Gastroesophageal sphincter (tissue), 4 donors: ENCODE results near the gene PBOV1. TPM values are rescaled to one million over a fixed set of nuclear protein-coding genes. Genes with fewer than 3 reads are reported as not detected.

Experiments used
- ATAC-seq: fragments of 150-250 bp; one replicate; pipeline ENCODE4 v1.9.1; 2016; ENCODE audit warnings: mild to moderate bottlenecking, moderate library complexity
- H3K27ac ChIP-seq, 4 donors: fragments of 200-600 bp; sonication (generic) in 3 of 4; 1 replicate in 3 of 4; 2 replicates in 1 of 4; pipeline ENCODE4 v1.5.1; 2016 to 2019
- H3K27me3 ChIP-seq: fragments of 200-600 bp; sonication (generic); one replicate; pipeline ENCODE4 v1.5.1; 2019
- H3K36me3 ChIP-seq, 2 donors: fragments of 200-600 bp; sonication (generic); one replicate each; pipeline ENCODE4 v1.5.1; 2019; ENCODE audit warnings: control low read depth in 1 of 2
- H3K4me1 ChIP-seq, 3 donors: fragments of 200-600 bp; sonication (generic); 1 replicate in 2 of 3; 2 replicates in 1 of 3; pipeline ENCODE4 v1.5.1; 2016 to 2019; ENCODE audit warnings: control low read depth in 2 of 3
- H3K4me3 ChIP-seq, 2 donors: fragments of 200-600 bp; sonication (generic); one replicate each; pipeline ENCODE4 v1.5.1; 2019; ENCODE audit warnings: mild to moderate bottlenecking in 1 of 2, moderate library complexity in 1 of 2
- H3K9me3 ChIP-seq, 3 donors: fragments of 200-600 bp; sonication (generic); one replicate each; pipeline ENCODE4 v1.5.1; 2017 to 2019; ENCODE audit warnings: control low read depth in 2 of 3
- CTCF ChIP-seq, 4 experiments: fragments of 200-600 bp in 2 of 4; fragments of 450-650 bp in 2 of 4; sonication (generic) in 1 of 4; IDR thresholded peaks; one replicate each; pipeline ENCODE4 v1.5.1; 2017 to 2019; ENCODE audit warnings: antibody characterized with exemption in 4 of 4, mild to moderate bottlenecking in 2 of 4, moderate library complexity in 2 of 4
- EP300 ChIP-seq: sonication (generic); formaldehyde crosslinking; IDR thresholded peaks from one replicate; pipeline ENCODE4 v1.6.1; 2017; ENCODE audit warnings: antibody characterized with exemption, mild to moderate bottlenecking
- POLR2A ChIP-seq, 2 donors: fragments of 450-650 bp; IDR thresholded peaks; one replicate each; pipeline ENCODE4 v1.6.1; 2017; ENCODE audit warnings: antibody characterized with exemption in 2 of 2, mild to moderate bottlenecking in 2 of 2, moderate library complexity in 1 of 2
- POLR2AphosphoS5 ChIP-seq: sonication (generic); formaldehyde crosslinking; IDR thresholded peaks from one replicate; pipeline ENCODE4 v1.6.1; 2017; ENCODE audit warnings: antibody characterized with exemption
- WGBS, 2 donors: methylation state at CpG; one replicate each; pipeline ENCODE4 v1.1.5; 2018; ENCODE audit warnings: low coverage in 1 of 2; 5-methylcytosine and 5-hydroxymethylcytosine counted together
- total RNA-seq, 4 donors: library from RNA; depleted of rRNA; stranded (reverse); fragments of >200 nt; gene quantifications; one replicate each; pipeline ENCODE4 v1.1.0, GENCODE V29; 2016

PBOV1 gene
- total RNA-seq, 4 donors from 2014 or later = not detected

GRCh38 chr6:138245751-138246150 lies 27.5 kb upstream of the PBOV1 start:
- TF ChIP-seq CTCF (IDR thresholded peaks at IDR 0.05) (no peak), EP300 (no peak), POLR2A (IDR thresholded peaks at IDR 0.05) (no peak), POLR2AphosphoS5 (no peak)
- 67 to 89% methylated on average over 3 of the region's 3 CpGs for WGBS, 2 donors
- Histone ChIP-seq H3K36me3 (no peaks in the 10 kb centered on the region), H3K4me1 (no peaks in the 10 kb centered on the region), H3K27me3 (no peaks in the 10 kb centered on the region), H3K4me3 (no peak overlapping the region), H3K27ac (no peak overlapping the region), H3K9me3 (no peaks in the 10 kb centered on the region)
- no peak for ATAC-seq

- 94% methylated on average over 4 of the region's 4 CpGs; no CpG with 5 or more reads in 1 of the 2 donors for WGBS, 2 donors
Observed at GRCh38 chr6:138242987-138243592, 24.8 kb upstream of the PBOV1 start.

GRCh38 chr6:138241934-138242333 lies 23.6 kb upstream of the PBOV1 start:
- Histone ChIP-seq H3K27ac (no peak overlapping the region), H3K27me3 (no peaks in the 10 kb centered on the region), H3K4me1 (no peaks in the 10 kb centered on the region), H3K36me3 (no peaks in the 10 kb centered on the region), H3K9me3 (no peaks in the 10 kb centered on the region), H3K4me3 (no peak overlapping the region)
- TF ChIP-seq CTCF (IDR thresholded peaks at IDR 0.05) (no peak), POLR2AphosphoS5 (no peak), POLR2A (IDR thresholded peaks at IDR 0.05) (no peak), EP300 (no peak)
- no peak for ATAC-seq
- WGBS, 2 donors = 93 to 94% methylated on average over 6 of the region's 6 CpGs

More at GRCh38 chr6:138242987-138243592, 24.8 kb upstream of the PBOV1 start:
- Histone ChIP-seq H3K9me3 (no peaks in the 10 kb centered on the region), H3K27ac (no peak overlapping the region), H3K27me3 (no peaks in the 10 kb centered on the region), H3K4me1 (no peaks in the 10 kb centered on the region), H3K4me3 (no peak overlapping the region), H3K36me3 (no peaks in the 10 kb centered on the region)
- TF ChIP-seq CTCF (IDR thresholded peaks at IDR 0.05) (no peak), POLR2AphosphoS5 (no peak), EP300 (no peak), POLR2A (IDR thresholded peaks at IDR 0.05) (no peak)
- ATAC-seq = no peak

- WGBS, 2 donors = 96 to 97% methylated on average over 3 of the region's 3 CpGs
- H3K9me3 ChIP-seq = no peaks in the 10 kb centered on the region
- H3K27me3 ChIP-seq = no peaks in the 10 kb centered on the region
- no peaks in the 10 kb centered on the region for H3K4me1 ChIP-seq
- ATAC-seq = no peak
- TF ChIP-seq CTCF (IDR thresholded peaks at IDR 0.05) (no peak), EP300 (no peak), POLR2AphosphoS5 (no peak), POLR2A (IDR thresholded peaks at IDR 0.05) (no peak)
- no peak overlapping the region for H3K4me3 ChIP-seq
- H3K27ac ChIP-seq = no peak overlapping the region
- no peaks in the 10 kb centered on the region for H3K36me3 ChIP-seq
Observed at GRCh38 chr6:138241381-138241780, 23.1 kb upstream of the PBOV1 start.

GRCh38 chr6:138240476-138241245 lies 22.4 kb upstream of the PBOV1 start:
- no peaks in the 10 kb centered on the region for H3K36me3 ChIP-seq
- ATAC-seq = no peak
- H3K4me3 ChIP-seq = no peak overlapping the region
- H3K9me3 ChIP-seq = no peaks in the 10 kb centered on the region
- no peak for TF ChIP-seq CTCF (IDR thresholded peaks at IDR 0.05)
- no peak for TF ChIP-seq EP300
- TF ChIP-seq POLR2A (IDR thresholded peaks at IDR 0.05) = no peak
- TF ChIP-seq POLR2AphosphoS5 = no peak
- no peaks in the 10 kb centered on the region for H3K4me1 ChIP-seq
- 89 to 92% methylated on average over 11 to 12 of the region's 13 CpGs for WGBS, 2 donors
- no peaks in the 10 kb centered on the region for H3K27me3 ChIP-seq
- no peak overlapping the region for H3K27ac ChIP-seq
